ENCODE data around the gene NLGN1.

The NLGN1 gene

GRCh38 chr3:174253196-174253823, 855.8 kb downstream of the NLGN1 start:
- DNase-seq, result no peak

GRCh38 chr3:174253940-174254339, 856.4 kb downstream of the NLGN1 start:
- no peak for DNase-seq

GRCh38 chr3:174255454-174255853, 857.9 kb downstream of the NLGN1 start:
- no peak for DNase-seq

- no peak for DNase-seq
These were observed 868.9 kb downstream of the NLGN1 start for GRCh38 chr3:174266476-174266875.

GRCh38 chr3:174268061-174268460, 870.5 kb downstream of the NLGN1 start:
- no peak for DNase-seq

- DNase-seq, result no peak
These were observed 871.0 kb downstream of the NLGN1 start for GRCh38 chr3:174268586-174268985.

- no peak for DNase-seq
These were observed 873.3 kb downstream of the NLGN1 start for GRCh38 chr3:174270841-174271240.

GRCh38 chr3:174275336-174275735, 877.8 kb downstream of the NLGN1 start:
- DNase-seq, result no peak

GRCh38 chr3:174276826-174277225, 879.3 kb downstream of the NLGN1 start:
- DNase-seq, result no peak

GRCh38 chr3:174278094-174278493, 880.5 kb downstream of the NLGN1 start:
- DNase-seq, result no peak

- DNase-seq, result no peak
These were observed 882.6 kb downstream of the NLGN1 start for GRCh38 chr3:174280186-174280585.

- no peak for DNase-seq
These were observed 887.8 kb downstream of the NLGN1 start for GRCh38 chr3:174285242-174285864.

- DNase-seq, result no peak
These were observed 890.2 kb downstream of the NLGN1 start for GRCh38 chr3:174287705-174288104.

GRCh38 chr3:174294616-174295015, 897.1 kb downstream of the NLGN1 start:
- no peak for DNase-seq

GRCh38 chr3:174295306-174296092, 898.0 kb downstream of the NLGN1 start:
- no peak for DNase-seq

GRCh38 chr3:174302746-174303315, 905.3 kb downstream of the NLGN1 start:
- DNase-seq, result no peak

GRCh38 chr3:174303907-174304560, 906.5 kb downstream of the NLGN1 start:
- no peak for DNase-seq

- no peak for DNase-seq
These were observed 911.2 kb downstream of the NLGN1 start for GRCh38 chr3:174308736-174309135.

- no peak for DNase-seq
These were observed 913.0 kb downstream of the NLGN1 start for GRCh38 chr3:174310475-174310983.

- DNase-seq, result no peak
These were observed 917.7 kb downstream of the NLGN1 start for GRCh38 chr3:174315225-174315624.

- DNase-seq, result no peak
These were observed 919.5 kb downstream of the NLGN1 start for GRCh38 chr3:174317005-174317404.

- no peak for DNase-seq
These were observed 920.6 kb downstream of the NLGN1 start for GRCh38 chr3:174318181-174318580.

GRCh38 chr3:174321548-174321947, 924.0 kb downstream of the NLGN1 start:
- DNase-seq, result no peak

Measured in 8988T (cell line).